K562 (cell line): Measurements from ENCODE around the gene PALLD. TPM values are rescaled to one million over a fixed set of nuclear protein-coding genes. Genes with fewer than 3 reads are reported as not detected.
A peak's percentile ranks its signal among the peaks of the same experiment; 100 is the strongest.

Experiments used
- CSDE1 ChIP-seq, 2 experiments: fragments of 450-650 bp; IDR thresholded peaks; 2 replicates each; pipeline ENCODE4 v1.6.1; 2016; ENCODE audit warnings: mild to moderate bottlenecking in 1 of 2
- DPF2 ChIP-seq: fragments of 450-650 bp; IDR thresholded peaks from 2 replicates; pipeline ENCODE4 v1.6.1; 2016
- EHMT2 ChIP-seq: fragments of 450-650 bp; IDR thresholded peaks from 2 replicates; pipeline ENCODE4 v1.6.1; 2018; ENCODE audit warnings: antibody characterized with exemption
- GABPB2 ChIP-seq: fragments of 250-450 bp; sonication (Bioruptor Pico); conservative IDR thresholded peaks from 2 replicates; pipeline ENCODE4 v1.5.1; 2021; ENCODE audit warnings: mild to moderate bottlenecking
- HDAC3 ChIP-seq: fragments of 450-650 bp; IDR thresholded peaks from 2 replicates; pipeline ENCODE4 v1.6.1; 2018; ENCODE audit warnings: borderline replicate concordance, mild to moderate bottlenecking, moderate library complexity; ENCODE audit not compliant: partially characterized antibody
- MGA ChIP-seq: fragments of 450-650 bp; IDR thresholded peaks from 2 replicates; pipeline ENCODE4 v1.6.1; 2016; ENCODE audit warnings: mild to moderate bottlenecking, moderate library complexity
- NFE2 ChIP-seq: IDR thresholded peaks from 2 replicates; pipeline ENCODE4 v1.6.1; 2014; ENCODE audit warnings: antibody characterized with exemption, low read depth
- POLR2H ChIP-seq: IDR thresholded peaks from 2 replicates; pipeline ENCODE4 v1.6.1; 2016; ENCODE audit warnings: missing genetic modification characterization, low read depth, mild to moderate bottlenecking, control low read depth, missing compliant biosample characterization, moderate library complexity
- RAD21 ChIP-seq, 2 experiments: fragments of 250-450 bp in 1 of 2; fragments of 450-650 bp in 1 of 2; sonication (Bioruptor Pico) in 1 of 2; formaldehyde crosslinking in 1 of 2; IDR thresholded peaks in 1 of 2; conservative IDR thresholded peaks in 1 of 2; 2 replicates each; pipeline versions ENCODE4 v1.4.0 to v1.8.0; 2020 to 2022; ENCODE audit warnings: mild to moderate bottlenecking in 2 of 2, moderate library complexity in 1 of 2
- RBM25 ChIP-seq: fragments of 200-400 bp; formaldehyde crosslinking; IDR thresholded peaks from 2 replicates; pipeline ENCODE4 v1.6.1; 2018; ENCODE audit warnings: low read length, low read depth, moderate library complexity; ENCODE audit not compliant: severe bottlenecking
- SMARCE1 ChIP-seq: fragments of 450-650 bp; IDR thresholded peaks from 2 replicates; pipeline ENCODE4 v1.7.1; 2016; ENCODE audit warnings: mild to moderate bottlenecking
- SOX6 ChIP-seq: fragments of 450-650 bp; IDR thresholded peaks from 2 replicates; pipeline ENCODE4 v1.6.1; 2014; ENCODE audit warnings: mild to moderate bottlenecking
- TRIM24 ChIP-seq, 2 experiments: fragments of 450-650 bp; IDR thresholded peaks; 2 replicates each; pipeline ENCODE4 v1.6.1; 2016
- ZBTB34 ChIP-seq: fragments of 250-450 bp; sonication (Bioruptor Pico); IDR thresholded peaks from 2 replicates; pipeline ENCODE4 v1.8.0; 2021; ENCODE audit warnings: mild to moderate bottlenecking, moderate library complexity
- ZEB2 ChIP-seq: fragments of 450-650 bp; IDR thresholded peaks from 2 replicates; pipeline ENCODE4 v1.6.1; 2016
- ZNF184 ChIP-seq: sonication (generic); formaldehyde crosslinking; IDR thresholded peaks from 2 replicates; pipeline ENCODE4 v1.5.0; 2020; ENCODE audit warnings: missing genetic modification reagents
- ZNF561 ChIP-seq: fragments of 450-650 bp; formaldehyde crosslinking; conservative IDR thresholded peaks from 2 replicates; pipeline ENCODE4 v1.4.0; 2020; ENCODE audit warnings: mild to moderate bottlenecking, moderate library complexity
- polyA plus RNA-seq, 8 experiments: library from polyadenylated mRNA; depleted of rRNA in 4 of 8; stranded (reverse) in 5 of 8; unstranded in 3 of 8; fragments of >200 nt; fragmentation: Nextera tagmentation in 2 of 8; fragmentation: Illumina TruSeq in 1 of 8; extraction: Ambion mirVana in 2 of 8; extraction: Trizol in 1 of 8; gene quantifications; 2 replicates each; pipeline versions ENCODE4 v1.2.1 to v1.2.3, GENCODE V29; 2011 to 2014; ENCODE audit warnings: inconsistent platforms in 1 of 8, missing spikeins in 1 of 8
- total RNA-seq, 7 experiments: library from RNA; depleted of rRNA in 6 of 7; stranded (reverse); fragments of >200 nt in 6 of 7; fragmentation: Illumina TruSeq in 2 of 7; extraction: Trizol in 2 of 7; gene quantifications; 2 replicates each; pipeline versions ENCODE4 v1.2.1 to v1.2.3, GENCODE V29; 2011 to 2021; ENCODE audit warnings: low replicate concordance in 1 of 7

PALLD gene
- total and polyA plus RNA-seq, 9 of the 15 experiments (the other 6 are each of a cell fraction or from before 2014, with no cell fraction given): 0.01 to 0.35 (median 0.06) TPM; not detected in 3

- TF ChIP-seq TRIM24 (IDR thresholded peaks at IDR 0.05) (peak; percentile 57 to 67; a peak in 3 of 4 replicates), NFE2 (0 out of 2 replicates have a peak, but pooled peaks have one; percentile 16), CSDE1 (IDR thresholded peaks at IDR 0.05) (no peak), RBM25 (no peak), SMARCE1 (peak; percentile 83), ZBTB34 (CRISPR knock-in tag) (no peak), MGA (0 out of 2 replicates have a peak, but pooled peaks have one; percentile 13), POLR2H (no peak), DPF2 (peak; percentile 82), ZEB2 (no peak), RAD21 (CRISPR knock-in tag; conservative IDR thresholded peaks at IDR 0.05 in 1 of 2, IDR thresholded peaks at IDR 0.05 in 1 of 2) (0 out of 4 replicates have a peak, but pooled peaks of 1 of the 2 experiments have one; percentile 26), GABPB2 (no peak), EHMT2 (peak; percentile 65; the same call in 1 of the 2 replicates), SOX6 (0 out of 2 replicates have a peak, but pooled peaks have one; percentile 12), ZNF561 (CRISPR knock-in tag) (no peak), ZNF184 (CRISPR knock-in tag) (no peak), HDAC3 (no peak)
These were observed 45.0 kb upstream of the PALLD start (continued) for GRCh38 chr4:168451744-168452390.
